Activated CD4-positive, alpha-beta T cell treated with anti-CD3 and anti-CD28 coated beads for 24 hours (primary cell): Measurements from ENCODE around the gene LUC7L2.
"Not testable (repeated sequence)": the region's sequence is repeated elsewhere in the genome, so short reads cannot be mapped to it uniquely, and the experiment has no call there.

Experiments
- DNase-seq, 2 donors: peaks; one replicate each; pipeline ENCODE4 v3.0.0-alpha.2; 2020; ENCODE audit warnings: low read depth in 2 of 2

LUC7L2 gene

GRCh38 chr7:139396323-139396951, 36.7 kb downstream of the LUC7L2 start:
- no peak for DNase-seq

DNA sequence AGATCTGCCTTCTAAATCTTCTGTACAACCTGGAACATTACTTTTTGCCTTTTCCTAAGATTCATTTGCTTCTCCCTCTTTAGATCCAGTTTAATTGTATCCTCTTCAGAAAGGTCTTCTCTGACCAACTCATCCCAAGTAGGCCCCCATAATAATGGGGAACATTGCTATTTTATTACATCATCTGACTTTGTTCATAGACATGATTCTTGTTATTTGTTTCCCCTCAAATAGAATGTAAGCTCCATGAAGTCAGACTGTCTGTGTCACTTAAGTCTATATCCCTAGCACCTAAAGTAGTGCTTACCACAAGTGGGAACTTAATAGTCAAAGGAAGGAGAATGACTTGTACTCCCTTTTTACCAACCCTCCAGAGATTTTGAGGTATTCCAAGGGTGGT, 37.5 kb downstream of the LUC7L2 start:
- DNase-seq, result no peak

- DNase-seq, result no peak
Observed at GRCh38 chr7:139403601-139404000, 43.9 kb downstream of the LUC7L2 start.

- DNase-seq, result no peak
Observed at GRCh38 chr7:139407555-139407954, 47.9 kb downstream of the LUC7L2 start.

DNA sequence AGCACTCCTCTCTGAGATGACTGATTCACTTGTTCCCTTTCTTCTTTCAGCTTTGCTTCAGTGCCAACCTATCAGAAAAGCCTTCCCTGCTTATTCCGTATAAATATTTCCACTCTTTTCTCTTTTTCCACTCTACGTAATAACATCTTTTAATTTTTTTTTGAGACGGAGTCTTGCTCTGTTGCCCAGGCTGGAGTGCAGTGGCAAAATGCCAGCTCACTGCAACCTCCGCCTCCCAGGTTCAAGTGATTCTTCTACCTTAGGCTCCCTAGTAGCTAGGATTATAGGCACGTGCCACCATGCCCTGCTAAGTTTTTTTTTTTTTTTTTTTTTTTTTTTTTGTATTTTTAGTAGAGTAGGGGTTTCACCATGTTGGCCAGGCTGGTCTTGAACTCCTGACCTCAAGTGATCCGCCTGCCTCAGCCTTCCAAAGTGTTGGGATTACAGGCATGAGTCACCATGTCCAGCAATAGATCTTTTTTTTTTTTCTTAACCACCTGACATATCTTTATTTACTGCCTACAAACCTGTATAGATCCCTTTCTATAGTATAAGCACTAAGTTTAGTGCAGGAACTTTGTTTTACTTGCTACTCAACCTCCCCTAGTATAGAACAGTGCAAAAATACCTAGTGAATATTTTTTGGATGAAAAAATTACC, 55.2 kb downstream of the LUC7L2 start:
- not testable (repeated sequence) for DNase-seq

DNA sequence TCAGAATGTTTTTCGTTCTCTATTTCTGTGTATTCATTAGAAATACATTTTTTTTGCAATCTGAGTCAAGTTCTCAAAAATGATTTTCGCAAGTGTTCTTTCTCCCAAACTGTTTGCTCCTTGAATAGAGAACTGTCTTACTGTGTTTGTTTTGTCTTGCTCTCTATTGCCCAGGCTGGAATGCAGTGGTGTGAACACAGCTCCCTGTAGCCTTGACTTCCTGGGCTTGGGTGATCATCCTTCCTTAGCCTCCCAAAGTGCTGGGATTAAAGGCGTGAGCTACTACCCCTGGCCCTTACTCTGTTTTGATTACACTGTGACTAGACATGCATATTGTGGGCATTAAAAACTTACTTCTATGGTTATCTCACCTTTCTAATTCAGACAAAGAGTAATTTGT, 56.7 kb downstream of the LUC7L2 start:
- no peak for DNase-seq

GRCh38 chr7:139417478-139417877, 57.8 kb downstream of the LUC7L2 start:
- no peak for DNase-seq

GRCh38 chr7:139421123-139421522, 61.4 kb downstream of the LUC7L2 start:
- no peak for DNase-seq

GRCh38 chr7:139422126-139422525, 62.4 kb downstream of the LUC7L2 start:
- DNase-seq, result no peak

- DNase-seq, result no peak
Observed at GRCh38 chr7:139423091-139423490, 63.4 kb downstream of the LUC7L2 start.

DNA sequence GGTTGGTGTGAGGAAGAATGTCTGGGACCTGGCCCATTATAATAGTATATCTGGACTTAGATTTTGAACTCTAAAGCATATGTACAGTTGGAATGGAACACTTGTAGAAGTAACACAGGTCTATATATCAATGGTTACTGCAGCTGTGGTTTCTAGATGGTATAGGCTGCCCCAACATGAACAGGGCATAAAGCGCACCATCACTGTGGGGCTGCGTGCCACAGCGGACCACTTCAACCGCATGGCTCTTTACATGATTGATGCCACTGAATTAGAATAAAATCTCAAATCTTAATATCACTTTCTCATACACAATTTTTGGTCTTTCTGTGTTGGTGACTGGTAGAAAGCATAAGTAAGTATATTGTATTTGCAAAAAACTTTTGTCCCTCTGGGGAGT, 64.3 kb downstream of the LUC7L2 start:
- no peak for DNase-seq

- DNase-seq, result not testable (repeated sequence)
Observed at GRCh38 chr7:139425701-139426100, 66.0 kb downstream of the LUC7L2 start.

DNA sequence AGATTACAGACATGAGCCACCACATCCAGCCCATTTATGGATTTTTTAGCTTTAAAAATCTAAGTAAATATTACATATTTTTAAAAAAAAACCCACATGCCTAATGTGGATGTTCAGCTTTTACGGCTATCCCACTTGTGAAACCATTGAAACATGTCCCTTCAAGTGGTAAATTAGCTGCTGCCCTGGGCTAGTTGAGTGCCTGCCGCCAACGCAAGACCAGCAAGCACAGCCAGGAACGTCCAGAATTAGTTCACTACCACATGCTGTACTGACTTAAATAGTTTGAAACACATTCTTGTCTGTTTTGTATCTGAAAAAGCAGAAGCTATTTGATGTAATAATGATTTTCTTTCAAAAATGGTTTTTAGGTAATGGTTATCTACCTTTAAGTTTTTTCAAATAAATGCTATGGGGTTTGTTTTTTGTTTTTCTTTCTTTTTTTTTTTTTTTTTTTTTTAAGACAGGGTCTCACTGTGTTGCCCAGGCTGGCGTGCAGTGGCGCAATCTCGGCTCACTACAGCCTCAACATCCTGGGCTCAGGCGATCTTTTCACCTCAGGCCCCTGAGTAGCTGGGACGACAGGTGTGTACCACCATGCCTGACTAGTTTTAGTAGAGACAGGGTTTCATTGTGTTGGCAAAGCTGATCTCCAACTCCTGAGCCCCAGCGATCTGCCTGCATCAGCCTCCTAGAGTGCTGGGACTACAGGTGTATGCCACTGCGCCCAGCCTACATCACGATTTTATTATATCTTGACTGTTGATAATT, 66.7 kb downstream of the LUC7L2 start:
- no peak for DNase-seq

- DNase-seq, result no peak
Observed at GRCh38 chr7:139427029-139427420, 67.3 kb downstream of the LUC7L2 start.

- DNase-seq, result no peak
Observed at GRCh38 chr7:139427788-139428187, 68.1 kb downstream of the LUC7L2 start.

DNA sequence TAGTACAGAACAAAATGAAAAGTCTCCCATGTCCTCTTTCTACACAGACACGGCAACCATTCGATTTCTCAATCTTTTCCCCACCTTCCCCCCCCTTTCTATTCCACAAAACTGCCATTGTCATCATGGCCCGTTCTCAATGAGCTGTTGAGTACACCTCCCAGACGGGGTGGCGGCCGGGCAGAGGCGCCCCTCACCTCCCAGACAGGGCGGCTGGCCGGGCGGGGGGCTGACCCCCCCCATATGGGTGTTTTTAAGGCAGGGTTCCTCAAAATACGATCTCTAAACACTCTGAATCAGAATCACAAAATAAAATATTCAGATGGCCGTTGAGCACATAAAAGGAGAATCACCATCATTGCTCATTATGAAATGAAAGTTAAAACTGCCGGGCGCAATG, 70.0 kb downstream of the LUC7L2 start:
- not testable (repeated sequence) for DNase-seq

- no peak for DNase-seq
Observed at GRCh38 chr7:139430443-139430842, 70.7 kb downstream of the LUC7L2 start.

GRCh38 chr7:139431010-139431409, 71.3 kb downstream of the LUC7L2 start:
- DNase-seq, result no peak

DNA sequence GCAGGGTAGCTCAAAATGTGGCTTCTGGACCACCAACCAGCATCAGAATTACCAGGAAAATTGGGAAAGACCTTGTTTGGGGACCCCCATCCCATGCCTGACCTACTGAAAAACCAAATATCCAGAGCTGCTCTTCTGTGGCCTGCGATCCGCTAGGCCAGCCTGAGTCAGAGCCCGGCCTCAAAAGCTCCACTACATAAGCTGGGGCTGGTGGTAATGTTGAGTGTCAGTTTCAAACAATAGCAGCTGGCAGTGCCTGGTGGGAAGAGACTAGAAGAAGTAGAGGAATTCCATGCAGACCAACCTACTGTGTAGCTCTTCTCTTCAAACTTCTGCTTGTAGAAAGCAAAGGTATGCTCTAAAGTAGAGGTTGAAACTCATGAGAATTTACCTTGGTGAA, 71.8 kb downstream of the LUC7L2 start:
- DNase-seq, result no peak

DNA sequence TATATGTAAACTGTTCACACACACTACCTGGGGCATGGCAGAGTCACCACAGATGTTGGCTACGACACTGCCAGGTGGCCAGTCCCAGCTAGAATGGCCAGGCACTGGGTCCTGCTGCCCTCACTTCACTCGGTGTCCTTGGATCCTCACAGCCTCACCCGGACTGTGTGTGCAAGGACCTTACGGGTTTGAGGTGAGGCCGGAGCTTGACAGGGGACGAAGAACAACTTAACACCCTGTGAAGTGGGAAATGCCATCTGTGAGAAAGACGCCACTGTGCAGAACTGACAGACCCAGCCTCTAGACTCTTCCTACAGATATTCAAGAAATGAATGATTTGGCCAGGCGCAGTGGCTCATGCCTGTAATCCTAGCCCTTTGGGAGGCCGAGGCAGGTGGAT, 77.1 kb downstream of the LUC7L2 start:
- no peak for DNase-seq

- DNase-seq, result no peak
Observed at GRCh38 chr7:139439375-139439774, 79.7 kb downstream of the LUC7L2 start.

GRCh38 chr7:139441961-139442360, 82.3 kb downstream of the LUC7L2 start:
- no peak for DNase-seq
